Measurements from ENCODE around the gene HRH1.

HRH1 gene

GRCh38 chr3:11152301-11152700, 2.0 kb upstream of the HRH1 start:
- Histone ChIP-seq H3K79me2 (ENCODE audit: insufficient read depth, low read length) (no peaks in the 10 kb centered on the region), H3K9me3 (ENCODE audit: insufficient read depth, low read length) (no peaks in the 10 kb centered on the region), H3K27ac (ENCODE audit: low read depth, low read length) (no peak overlapping the region), H3K4me2 (ENCODE audit: low read depth, low read length, poor library complexity, severe bottlenecking) (no peak overlapping the region), H4K20me1 (ENCODE audit: low read depth, low read length) (no peaks in the 10 kb centered on the region), H3K9me2 (replicated peaks; ENCODE audit: insufficient read depth, low read length) (no peaks in the 10 kb centered on the region), H3K4me3 (ENCODE audit: insufficient read depth, low read length, poor library complexity, severe bottlenecking) (no peak overlapping the region), H2AFZ (ENCODE audit: low read depth, low read length, severe bottlenecking) (no peak overlapping the region), H3K36me3 (ENCODE audit: low read length) (no peaks in the 10 kb centered on the region), H3F3A (ENCODE audit: insufficient read depth) (no peaks in the 10 kb centered on the region), H3K27me3 (ENCODE audit: low read length) (no peaks in the 10 kb centered on the region), H3K9ac (ENCODE audit: low read length) (no peak overlapping the region)
- TF ChIP-seq CTCF (IDR thresholded peaks at IDR 0.05; ENCODE audit: insufficient read depth, low read length, poor library complexity, severe bottlenecking) (no peak), EZH2phosphoT487 (conservative IDR thresholded peaks at IDR 0.05; ENCODE audit: low read length) (no peak)

DNA sequence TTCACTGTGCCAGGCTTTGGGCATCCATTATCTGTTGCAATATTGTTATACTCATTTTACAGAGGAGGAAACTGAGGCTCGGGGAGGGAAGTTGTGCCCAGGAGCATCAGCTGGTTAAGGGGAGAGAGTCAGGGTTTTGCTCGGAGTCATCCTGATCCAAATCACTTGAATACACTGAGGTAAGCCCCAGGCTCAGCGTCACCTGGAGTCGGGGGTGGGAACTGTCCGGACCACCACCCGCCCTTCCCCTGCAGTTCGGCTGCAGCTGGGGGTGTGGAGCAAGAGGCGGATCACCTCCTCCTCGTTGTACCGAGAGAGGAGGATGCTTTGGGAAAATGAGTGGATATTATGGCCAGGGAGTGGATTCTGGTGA, 646 bp downstream of the HRH1 start:
- H4K20me1 ChIP-seq (ENCODE audit: low read depth, low read length), result no peaks in the 10 kb centered on the region
- H3K9me3 ChIP-seq (ENCODE audit: insufficient read depth, low read length), result no peaks in the 10 kb centered on the region
- no peaks in the 10 kb centered on the region for H3F3A ChIP-seq (ENCODE audit: insufficient read depth)
- H3K27ac ChIP-seq (ENCODE audit: low read depth, low read length), result no peak overlapping the region
- H3K9ac ChIP-seq (ENCODE audit: low read length), result no peak overlapping the region
- no peaks in the 10 kb centered on the region for H3K79me2 ChIP-seq (ENCODE audit: insufficient read depth, low read length)
- no peak overlapping the region for H3K4me3 ChIP-seq (ENCODE audit: insufficient read depth, low read length, poor library complexity, severe bottlenecking)
- H3K27me3 ChIP-seq (ENCODE audit: low read length), result no peaks in the 10 kb centered on the region
- H3K9me2 ChIP-seq (replicated peaks; ENCODE audit: insufficient read depth, low read length), result no peaks in the 10 kb centered on the region
- TF ChIP-seq CTCF (IDR thresholded peaks at IDR 0.05; ENCODE audit: insufficient read depth, low read length, poor library complexity, severe bottlenecking), result no peak
- no peak for TF ChIP-seq EZH2phosphoT487 (conservative IDR thresholded peaks at IDR 0.05; ENCODE audit: low read length)
- H3K4me2 ChIP-seq (ENCODE audit: low read depth, low read length, poor library complexity, severe bottlenecking), result no peak overlapping the region
- H2AFZ ChIP-seq (ENCODE audit: low read depth, low read length, severe bottlenecking), result no peak overlapping the region
- no peaks in the 10 kb centered on the region for H3K36me3 ChIP-seq (ENCODE audit: low read length)

DNA sequence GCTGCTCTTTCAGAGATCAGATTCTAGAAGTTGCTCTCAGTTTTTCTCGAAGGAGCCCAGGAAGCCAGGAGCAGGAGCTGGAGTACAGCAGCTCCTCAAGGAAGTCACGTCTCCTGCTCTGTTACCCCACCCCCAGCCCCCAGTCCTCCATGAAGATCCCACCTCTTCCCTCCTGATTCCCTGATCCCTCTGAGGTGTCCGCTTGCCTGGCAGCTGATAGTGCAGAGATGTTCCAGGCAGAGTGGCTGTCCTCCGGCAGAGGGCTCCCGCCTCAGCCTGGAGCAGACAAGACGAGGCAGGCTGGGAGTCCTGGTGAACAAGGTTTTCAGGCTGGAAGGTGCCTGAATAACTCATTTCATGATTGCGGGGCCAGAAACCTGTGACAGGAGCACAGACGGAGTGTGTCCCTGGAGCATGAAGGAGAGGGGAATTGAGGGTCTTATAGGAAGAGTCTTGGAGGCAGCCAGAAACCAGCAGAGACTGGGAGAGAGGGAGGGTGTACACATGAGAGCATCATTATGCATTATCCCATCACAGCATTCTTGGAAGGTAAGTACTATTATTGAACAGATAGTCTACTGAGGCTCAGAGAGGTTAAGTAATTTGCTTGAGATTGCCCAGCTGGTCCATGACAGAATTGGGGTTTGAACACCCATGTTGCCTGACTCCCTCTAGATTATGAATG, 1.2 kb downstream of the HRH1 start:
- no peak overlapping the region for H2AFZ ChIP-seq (ENCODE audit: low read depth, low read length, severe bottlenecking)
- TF ChIP-seq CTCF (IDR thresholded peaks at IDR 0.05; ENCODE audit: insufficient read depth, low read length, poor library complexity, severe bottlenecking) (no peak), EZH2phosphoT487 (conservative IDR thresholded peaks at IDR 0.05; ENCODE audit: low read length) (no peak)
- H3K4me3 ChIP-seq (ENCODE audit: insufficient read depth, low read length, poor library complexity, severe bottlenecking), result no peak overlapping the region
- H3K36me3 ChIP-seq (ENCODE audit: low read length), result no peaks in the 10 kb centered on the region
- H3K9ac ChIP-seq (ENCODE audit: low read length), result no peak overlapping the region
- no peaks in the 10 kb centered on the region for H3K27me3 ChIP-seq (ENCODE audit: low read length)
- no peaks in the 10 kb centered on the region for H3K9me2 ChIP-seq (replicated peaks; ENCODE audit: insufficient read depth, low read length)
- no peaks in the 10 kb centered on the region for H3K9me3 ChIP-seq (ENCODE audit: insufficient read depth, low read length)
- no peak overlapping the region for H3K27ac ChIP-seq (ENCODE audit: low read depth, low read length)
- no peak overlapping the region for H3K4me2 ChIP-seq (ENCODE audit: low read depth, low read length, poor library complexity, severe bottlenecking)
- H3K79me2 ChIP-seq (ENCODE audit: insufficient read depth, low read length), result no peaks in the 10 kb centered on the region
- H4K20me1 ChIP-seq (ENCODE audit: low read depth, low read length), result no peaks in the 10 kb centered on the region
- H3F3A ChIP-seq (ENCODE audit: insufficient read depth), result no peaks in the 10 kb centered on the region
